Stimulated activated CD8-positive, alpha-beta memory T cell treated with anti-CD3 and anti-CD28 coated beads, Interleukin-7, amount 100 ng/mL, for 4 hours (primary cell): ENCODE measurements around the gene RAB27B.
A peak's percentile ranks its signal among the peaks of the same experiment; 100 is the strongest.
"Not testable (repeated sequence)": the region's sequence is repeated elsewhere in the genome, so short reads cannot be mapped to it uniquely, and the experiment has no call there.

Experiments
- DNase-seq, 2 donors: peaks; one replicate each; pipeline ENCODE4 v3.0.0-alpha.2; 2020; ENCODE audit warnings: low read depth in 2 of 2

RAB27B gene, protein sequence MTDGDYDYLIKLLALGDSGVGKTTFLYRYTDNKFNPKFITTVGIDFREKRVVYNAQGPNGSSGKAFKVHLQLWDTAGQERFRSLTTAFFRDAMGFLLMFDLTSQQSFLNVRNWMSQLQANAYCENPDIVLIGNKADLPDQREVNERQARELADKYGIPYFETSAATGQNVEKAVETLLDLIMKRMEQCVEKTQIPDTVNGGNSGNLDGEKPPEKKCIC

DNA sequence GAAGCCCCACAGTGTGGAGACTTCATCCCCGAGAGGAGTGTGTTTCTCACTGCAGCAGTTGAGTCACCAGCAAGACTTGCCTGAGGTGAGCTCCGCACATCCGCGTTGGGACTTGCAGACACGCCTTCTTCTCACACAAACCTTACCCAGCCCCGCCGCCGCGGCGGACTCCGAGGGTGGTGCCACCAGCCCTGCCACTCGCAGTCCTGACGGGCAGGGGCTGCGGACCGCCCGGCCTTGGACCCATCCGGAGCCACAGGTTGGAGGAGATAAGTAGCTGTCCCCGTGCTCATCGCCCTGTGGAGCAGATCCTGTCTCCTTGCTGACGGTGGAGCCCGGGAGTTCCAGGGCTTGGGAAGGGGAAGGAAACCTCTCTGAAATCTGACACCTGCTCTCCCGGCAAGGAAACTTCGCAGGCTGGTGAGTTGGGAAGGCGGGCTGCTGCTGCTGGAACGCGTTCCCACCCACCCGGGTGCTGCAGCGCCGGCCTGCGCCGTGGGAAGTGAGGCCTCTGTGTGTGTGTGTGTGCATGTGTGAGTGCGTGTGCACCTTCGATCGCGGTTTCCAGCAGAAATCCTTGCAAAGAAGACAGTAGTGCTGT lies at the start of gene RAB27B:
TSS of gene RAB27B (plus strand) at position 197 of the 601 bp plus-strand sequence. CDS start 49,109 bp downstream, outside the sequence.
- peak; percentile 47 to 53 for DNase-seq

DNA sequence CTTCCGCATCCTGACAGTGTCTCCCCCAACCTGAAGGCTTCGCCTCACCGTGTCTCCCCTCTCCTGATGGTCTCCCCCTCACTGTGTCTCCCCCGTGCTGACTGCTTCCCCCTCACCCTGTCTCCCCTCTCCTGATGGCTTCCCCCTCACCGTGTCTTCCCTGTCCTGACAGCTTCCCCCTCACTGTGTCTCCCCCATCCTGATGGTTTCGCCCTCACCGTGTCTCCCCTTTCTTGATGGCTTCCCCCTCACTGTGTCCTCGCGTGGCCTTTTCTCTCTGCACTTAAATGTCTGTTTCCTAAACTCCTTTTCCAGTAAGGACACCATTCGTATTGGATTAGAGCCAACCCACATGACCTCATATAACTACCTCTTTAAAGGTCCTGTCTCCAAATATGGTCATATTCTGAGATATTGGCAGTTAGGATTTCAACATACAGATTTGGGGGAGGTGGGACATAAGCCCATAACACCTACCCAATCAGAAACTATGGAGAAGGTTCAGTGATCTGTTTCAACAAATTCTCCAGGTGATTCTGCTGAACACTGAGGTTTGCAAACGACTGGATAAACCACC lies 47.9 kb upstream of the RAB27B start:
- DNase-seq = no peak

DNA sequence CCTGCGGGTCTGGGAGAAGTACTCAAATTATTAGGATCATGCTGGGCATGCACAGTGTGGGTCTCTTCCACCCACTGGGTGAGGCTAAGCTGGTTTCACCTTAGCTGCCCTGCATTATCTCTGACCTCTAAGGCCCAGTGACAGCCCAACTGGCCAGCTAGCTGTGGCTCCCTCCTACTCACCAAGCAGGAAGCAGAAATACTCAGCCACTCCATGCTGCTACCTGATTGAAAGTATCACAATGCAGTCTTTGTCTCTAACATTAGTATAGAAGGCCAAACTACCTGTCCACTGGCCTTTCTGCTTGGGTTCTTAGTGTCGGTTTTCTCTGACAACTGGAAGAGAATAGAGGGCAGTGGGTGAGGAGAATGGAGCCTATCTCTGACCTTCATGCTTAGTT lies 47.3 kb upstream of the RAB27B start:
- DNase-seq = no peak

DNA sequence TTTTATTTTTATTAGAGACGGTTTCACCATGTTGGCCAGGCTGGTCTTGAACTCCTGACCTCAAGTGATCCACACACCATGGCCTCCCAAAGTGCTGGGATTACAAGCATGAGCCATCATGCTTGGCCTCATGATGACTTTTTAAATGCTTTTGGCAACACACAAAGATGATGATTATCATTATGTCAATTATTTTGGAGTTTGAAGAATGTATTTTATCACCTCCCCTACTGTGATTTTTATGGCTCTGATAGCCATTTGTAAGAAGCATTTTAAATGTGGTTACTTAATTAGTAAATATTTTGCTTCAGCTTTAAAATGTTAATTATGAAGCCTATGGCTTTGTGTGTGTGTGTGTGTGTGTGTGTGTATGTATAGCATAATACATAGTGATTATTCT lies 45.1 kb upstream of the RAB27B start:
- no peak for DNase-seq

DNA sequence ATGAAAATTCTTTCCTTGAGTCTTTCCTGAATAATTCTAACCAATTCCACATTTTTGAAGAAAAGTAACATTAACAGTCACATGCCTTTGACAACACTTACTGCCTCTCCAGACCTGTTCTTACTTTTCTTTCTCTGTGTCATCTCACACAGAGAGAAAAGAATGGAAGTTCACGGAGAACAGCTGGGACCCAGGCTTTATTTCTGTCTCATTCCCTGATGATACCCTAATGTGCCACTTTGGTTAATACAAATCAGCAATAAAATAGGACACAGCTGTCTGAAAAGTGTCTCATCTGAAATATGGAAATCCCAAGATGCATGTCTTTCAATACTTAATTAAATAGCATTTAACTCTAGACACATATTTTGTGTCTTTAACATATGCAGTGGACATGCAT lies 42.1 kb upstream of the RAB27B start:
- no peak for DNase-seq

DNA sequence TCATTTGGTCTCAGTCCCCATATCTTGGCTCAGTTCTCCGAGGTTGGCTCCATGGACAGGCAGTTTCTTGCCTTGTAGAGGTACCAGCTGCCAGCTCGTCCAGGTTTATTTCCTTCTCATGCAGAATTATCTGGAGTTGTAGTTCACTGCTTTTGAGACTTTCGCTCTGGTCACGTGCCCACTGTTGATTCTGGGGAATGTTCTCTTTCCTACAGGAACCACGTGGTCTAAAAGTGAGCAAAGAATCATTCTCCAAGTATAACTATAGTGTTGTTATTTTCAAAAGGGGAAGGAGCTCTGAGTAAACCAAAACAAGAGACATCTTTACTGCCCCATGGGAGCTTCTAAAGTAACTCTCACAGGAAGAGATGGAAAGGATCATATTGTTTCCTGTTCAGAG lies 41.2 kb upstream of the RAB27B start:
- DNase-seq = no peak

DNA sequence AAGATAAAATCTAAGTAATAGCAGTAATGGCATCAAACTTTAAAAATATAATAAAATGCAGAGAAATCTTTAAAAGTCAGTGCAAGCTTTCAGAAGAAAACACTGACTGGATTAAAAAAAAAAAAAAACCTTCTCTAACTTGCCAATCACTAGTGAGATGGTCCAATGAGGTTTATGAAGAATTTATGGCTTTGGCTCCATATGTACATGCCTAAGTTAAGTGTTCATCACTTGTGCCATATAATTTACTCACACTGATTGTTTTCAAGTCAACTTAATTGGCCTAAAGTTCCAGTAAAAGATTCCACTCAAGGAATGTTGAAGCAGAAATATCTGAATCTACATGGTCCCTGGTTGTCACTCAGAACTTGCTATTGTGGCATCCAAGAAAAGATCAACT lies 40.7 kb upstream of the RAB27B start:
- DNase-seq = no peak

DNA sequence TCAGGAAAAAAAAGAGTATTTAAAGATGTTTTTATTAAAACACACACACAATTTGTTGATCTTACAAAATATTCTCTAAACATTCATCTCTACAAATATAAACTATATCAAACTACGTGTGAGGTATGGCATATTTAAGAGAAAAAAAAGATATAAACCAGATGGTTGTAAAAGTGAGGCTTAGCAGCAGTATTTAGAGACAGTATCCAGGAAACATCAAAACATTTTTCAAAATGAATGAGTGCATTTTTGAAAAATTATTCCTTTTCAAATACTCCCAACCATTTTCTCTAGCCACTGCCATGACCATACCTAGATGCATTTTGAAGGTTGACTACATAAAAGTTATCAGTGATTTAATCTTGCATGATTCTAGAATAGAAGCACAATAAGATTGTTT lies 38.2 kb upstream of the RAB27B start:
- no peak for DNase-seq

DNA sequence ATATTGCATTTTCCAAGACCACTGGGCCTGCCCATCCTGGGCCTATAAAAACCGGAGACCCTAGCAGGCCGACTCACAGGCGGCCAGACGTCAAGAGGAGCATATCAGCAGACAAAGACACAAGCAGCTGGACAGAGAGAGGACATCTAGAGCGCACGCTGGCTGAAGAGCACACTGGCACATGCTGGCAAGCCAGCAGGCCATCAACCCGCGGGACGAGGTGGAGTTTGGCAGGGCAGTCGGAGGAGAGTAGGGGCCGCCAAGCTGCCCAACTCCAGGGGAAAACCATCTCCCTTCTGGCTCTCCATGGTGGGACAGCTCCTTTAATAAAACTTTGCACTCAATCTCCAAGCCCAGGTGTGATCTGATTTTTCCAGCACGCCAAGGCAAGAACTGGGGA lies 36.6 kb upstream of the RAB27B start:
- no peak for DNase-seq

DNA sequence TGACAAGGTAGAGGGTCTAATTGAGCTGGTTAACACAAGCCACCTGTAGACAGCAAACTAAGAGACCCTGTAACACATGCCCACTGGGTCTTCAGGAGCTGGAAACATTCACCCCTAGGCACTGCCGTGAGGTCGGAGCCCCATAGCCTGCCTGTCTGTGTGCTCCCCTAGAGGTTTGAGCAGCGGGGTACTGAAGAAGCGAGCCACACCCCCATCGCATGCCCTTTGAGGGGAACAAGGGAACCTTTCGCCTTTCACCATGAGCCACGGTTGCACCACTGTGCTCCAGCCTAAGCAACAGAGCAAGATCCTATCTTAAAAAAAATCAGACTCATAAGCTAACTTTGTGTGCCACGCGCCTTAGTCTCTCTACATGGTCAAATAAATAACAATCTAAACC lies 36.2 kb upstream of the RAB27B start:
- DNase-seq = no peak

DNA sequence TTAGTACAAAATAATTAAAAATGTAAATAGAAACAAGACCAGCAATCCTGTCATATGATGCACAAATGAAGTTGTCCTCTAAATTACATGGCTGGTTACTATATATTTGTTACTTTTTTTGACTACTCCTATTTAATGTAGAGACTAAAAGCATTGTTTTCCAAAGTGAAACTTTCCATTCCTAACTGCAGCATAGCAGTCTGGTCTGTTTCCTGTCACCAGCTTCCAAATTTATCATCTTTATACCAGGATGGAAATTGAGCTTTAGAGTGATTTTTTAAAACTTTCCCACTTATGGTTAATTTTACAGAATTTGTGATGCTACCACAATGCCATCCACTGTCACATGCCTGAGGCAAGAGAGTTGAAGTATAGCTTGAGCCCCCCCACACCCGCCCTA lies 33.5 kb upstream of the RAB27B start:
- DNase-seq = no peak

DNA sequence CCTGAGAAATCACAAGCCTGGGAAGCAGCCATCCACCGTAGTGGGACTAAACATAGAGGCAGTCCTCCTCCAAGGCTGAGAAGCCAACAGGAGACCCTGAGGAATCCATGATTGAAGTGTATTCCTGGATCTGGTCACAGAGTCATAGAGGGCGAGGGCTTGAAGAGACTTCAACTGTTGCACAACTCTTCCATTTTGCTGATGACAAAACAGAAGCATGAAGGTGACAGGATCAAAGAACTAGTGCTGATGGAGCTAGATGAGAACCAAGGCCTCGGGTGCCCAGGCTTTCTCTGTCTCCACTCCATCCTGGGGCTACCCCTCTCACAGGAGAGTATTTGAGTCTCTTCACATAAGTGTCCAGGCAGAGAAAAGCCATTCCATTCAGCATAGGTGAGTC lies 30.1 kb upstream of the RAB27B start:
- DNase-seq = no peak

DNA sequence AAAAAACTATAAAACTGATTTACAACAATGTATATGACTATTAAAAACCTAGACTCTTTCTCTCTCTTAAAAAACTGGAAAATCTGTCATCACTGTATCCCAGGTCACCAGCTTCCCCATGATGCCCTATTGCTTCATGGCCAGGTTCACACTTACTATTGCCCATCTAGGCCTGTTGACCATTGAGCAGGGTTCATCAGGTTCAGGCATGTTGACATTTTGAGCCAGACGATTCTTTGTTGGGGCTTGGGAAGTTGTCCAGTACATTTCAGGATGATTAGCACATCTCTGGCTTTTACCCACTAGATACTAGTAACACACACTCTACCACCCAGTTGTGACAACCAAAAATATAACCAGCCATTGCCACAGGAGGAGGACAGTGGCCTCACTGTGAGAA lies 26.9 kb upstream of the RAB27B start:
- DNase-seq = no peak

DNA sequence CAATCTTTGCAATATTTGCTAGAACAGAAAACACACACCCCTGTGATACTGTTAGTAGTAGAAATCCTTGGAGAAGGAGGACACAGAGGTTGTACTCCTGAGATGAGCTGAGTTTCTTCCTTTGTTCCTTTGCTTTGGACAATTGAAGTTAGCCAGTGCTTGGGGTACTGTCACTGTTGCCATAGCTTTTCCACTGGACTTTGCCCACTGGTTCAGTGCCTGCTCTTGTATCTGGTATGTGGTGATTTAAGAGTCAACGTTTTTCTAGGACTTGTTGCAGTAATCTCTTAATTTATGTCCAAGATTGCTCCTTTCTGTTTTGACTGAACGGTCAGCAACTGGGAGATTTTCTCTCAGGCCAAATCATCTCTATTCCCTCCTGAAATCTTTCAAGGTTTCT lies 26.1 kb upstream of the RAB27B start:
- DNase-seq = no peak

DNA sequence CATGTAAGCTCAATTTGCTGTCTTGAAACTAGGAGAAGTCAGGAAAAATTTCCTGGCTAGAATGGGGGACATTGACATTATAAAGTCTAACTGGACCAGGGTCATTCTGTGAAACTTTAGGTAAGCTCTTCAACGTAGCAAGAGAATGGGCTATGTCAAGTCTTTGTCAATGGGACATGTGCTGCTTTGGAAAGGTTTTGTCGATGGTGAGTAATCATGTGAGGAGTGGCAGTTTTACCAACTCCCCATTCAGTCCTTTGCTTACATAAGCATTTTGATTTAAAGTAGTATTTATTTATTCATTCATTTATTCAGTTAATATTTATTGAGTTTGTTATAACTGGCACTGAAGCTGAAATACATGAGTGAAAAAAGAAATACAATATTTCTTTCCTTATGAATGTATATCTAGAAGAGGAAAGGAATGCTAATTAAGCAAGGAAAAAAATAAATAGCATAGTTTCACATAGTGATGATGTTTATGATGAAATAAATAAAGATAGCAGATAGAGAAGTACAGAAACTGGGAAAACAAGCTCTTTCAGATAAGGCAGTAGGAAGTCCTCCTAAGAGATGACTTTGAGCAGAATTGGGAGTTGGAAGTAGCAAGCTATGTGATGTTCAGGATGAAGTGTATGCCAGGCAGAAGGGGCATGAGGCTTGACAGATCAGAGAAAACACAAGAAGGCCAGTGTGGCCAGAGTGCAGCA lies 25.4 kb upstream of the RAB27B start:
- no peak for DNase-seq

DNA sequence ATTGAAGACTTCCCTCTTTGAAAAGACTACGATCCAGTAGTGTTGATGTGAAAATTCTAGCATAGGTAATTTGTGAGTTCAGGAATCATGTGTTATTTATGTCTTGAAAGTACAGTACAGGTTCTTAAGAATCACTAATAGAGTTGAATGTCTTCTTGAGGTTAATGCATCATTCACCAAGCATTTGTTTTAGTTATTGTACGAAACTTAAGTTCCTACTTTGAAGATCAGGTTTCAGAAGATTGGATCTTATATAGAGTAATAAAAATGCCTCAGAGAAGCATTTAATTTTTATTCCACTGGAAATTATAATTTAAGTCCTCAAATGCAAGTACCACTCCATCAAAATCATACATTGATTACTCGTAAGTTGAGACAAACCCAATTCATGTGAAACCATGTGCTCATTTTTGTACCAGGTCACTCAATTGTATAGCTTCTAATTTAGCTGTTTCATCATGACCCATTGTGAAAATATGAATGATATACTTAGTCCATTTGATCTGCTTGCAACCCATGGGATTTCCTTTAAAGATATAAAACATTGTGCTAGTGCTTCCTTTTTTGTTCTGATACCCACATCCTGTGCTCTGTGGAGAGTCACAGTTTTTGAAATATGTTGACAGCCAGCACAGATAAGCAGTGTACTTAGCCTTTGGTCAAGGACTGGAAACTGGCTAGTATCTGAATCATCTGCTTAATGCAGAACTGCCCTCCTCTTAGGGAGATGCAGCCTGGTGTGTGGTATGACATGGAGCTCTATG lies 22.5 kb upstream of the RAB27B start:
- DNase-seq = no peak

DNA sequence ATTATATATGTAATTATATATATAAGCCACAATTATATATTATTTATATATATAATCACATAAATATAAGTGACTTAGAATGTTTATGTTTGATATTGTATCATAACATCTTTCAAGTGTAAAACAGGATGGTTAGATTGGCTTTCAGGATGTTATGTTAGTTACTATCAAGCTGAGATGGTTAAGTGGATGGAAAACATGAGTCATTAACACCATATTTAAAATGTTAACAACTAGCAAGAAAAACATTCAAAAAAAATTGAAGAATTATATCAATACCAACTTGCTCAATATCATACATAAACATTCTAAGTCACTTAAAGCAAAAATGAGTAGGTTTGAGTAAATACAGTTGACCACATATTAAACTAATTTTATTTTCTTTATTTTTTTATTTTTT lies 21.8 kb upstream of the RAB27B start:
- DNase-seq = no peak

DNA sequence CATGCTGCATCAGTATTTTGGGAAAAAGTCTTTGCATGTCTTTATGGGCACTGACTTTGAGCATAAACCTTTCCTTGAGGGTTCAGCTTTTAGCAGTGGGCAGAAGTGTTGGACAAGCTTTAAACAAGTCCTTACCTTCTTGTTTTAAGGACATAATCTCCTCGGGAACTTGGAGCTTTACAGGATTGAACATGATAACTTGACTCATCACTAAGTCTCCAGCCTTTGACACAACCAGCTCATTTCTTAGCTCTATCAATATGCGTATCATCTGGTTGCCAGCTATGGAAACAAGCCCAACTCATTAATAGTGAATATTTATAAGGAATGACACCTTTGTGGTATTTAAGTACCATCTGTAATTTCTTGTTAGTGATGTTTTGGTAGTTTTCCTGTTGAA lies 21.0 kb upstream of the RAB27B start:
- DNase-seq = no peak

DNA sequence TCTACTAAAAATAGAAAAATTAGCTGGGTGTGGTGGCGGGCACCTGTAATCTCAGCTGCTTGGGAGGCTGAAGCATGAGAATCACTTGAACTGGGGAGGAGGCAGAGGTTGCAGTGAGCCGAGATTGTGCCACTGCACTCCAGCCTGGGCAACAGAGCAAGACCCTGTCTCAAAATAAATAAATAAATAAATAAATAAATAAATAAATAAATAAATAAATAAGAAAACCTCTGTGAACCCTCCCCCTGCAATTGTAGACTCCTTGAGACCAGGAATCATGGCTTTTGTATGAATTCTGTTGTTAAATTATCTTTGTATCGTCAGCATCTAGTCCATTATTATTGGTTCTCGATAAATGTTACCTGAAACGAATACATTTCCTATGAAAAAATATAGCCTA lies 17.6 kb upstream of the RAB27B start:
- not testable (repeated sequence) for DNase-seq

DNA sequence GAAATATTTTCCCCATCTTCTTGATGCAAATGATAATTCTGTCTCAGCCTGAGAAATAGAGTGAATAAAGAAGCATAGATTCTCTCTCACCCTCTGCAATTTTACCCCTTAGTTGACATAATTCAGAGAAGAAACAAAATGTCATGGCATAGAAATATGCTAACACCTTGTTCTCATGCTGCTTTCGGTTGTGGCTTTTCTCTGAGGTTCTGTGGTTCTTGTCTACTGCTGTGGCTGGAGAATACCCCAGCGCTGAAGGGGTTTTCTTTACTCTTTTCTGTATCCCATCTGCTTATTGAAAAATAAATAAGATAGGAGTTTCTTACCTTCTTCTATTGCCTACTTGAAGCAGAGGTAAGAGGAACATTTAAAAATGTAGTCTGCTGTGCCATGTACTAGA lies 15.4 kb upstream of the RAB27B start:
- peak in 1 of 2 donors; percentile 24 for DNase-seq

DNA sequence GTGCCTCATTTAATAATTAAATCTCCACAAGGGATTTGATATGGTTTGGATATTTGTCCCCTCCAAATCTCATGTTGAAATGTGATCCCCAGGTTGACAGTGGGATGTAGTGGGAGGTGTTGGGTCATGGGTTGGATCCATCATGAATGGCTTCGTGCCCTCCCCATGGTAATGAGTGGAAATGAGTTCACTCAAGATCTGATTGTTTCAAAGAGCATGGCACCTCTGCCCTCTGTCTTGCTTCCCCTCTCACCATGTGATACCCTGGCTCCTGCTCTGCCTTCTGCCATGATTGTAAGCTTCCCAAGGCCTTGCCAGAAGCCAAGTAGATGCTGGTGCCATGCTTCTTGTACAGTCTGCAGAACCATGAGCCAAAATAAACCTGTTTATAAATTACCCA lies 15.0 kb upstream of the RAB27B start:
- no peak for DNase-seq

DNA sequence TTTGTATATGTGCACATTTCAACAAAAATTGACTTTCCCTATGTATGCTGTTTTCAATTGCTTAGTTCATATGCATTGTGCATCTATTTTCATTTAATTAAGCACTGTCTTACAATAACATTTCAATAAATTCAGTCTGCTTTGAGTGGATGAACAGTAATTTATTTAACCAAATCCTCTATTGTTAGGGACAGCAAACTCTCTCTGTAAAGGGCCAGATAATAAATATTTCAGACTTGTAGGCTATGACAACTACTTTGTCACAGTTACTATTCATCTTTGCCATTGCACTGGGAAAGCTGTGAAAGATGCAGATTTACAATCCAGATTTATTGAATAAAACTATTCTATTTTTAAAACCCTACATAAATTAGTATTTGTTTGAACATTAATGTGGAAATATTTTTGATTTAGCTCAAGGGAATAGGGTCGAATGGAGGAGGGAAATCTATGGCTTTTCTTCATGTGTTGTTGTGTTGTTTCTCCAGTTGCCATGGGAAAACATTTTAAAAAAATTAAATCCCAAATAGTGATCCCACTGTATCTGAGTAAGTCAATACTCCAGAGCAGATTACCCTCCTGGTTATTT lies 14.2 kb upstream of the RAB27B start:
- DNase-seq = no peak
